GM18909 (cell line): Measurements from ENCODE around the gene CHRND.
"Not testable (repeated sequence)": the region's sequence is repeated elsewhere in the genome, so short reads cannot be mapped to it uniquely, and the experiment has no call there.

Source experiments
- ATAC-seq: cut with Tn5 transposase; IDR thresholded peaks from one replicate; pipeline ENCODE4 v1.9.1; 2021; ENCODE audit warnings: mild to moderate bottlenecking; ENCODE audit not compliant: unreplicated experiment, poor library complexity

CHRND gene

GRCh38 chr2:232524771-232525170, 1.2 kb upstream of the CHRND start:
- ATAC-seq: no peak

- ATAC-seq: no peak
Observed at GRCh38 chr2:232525199-232525598, 761 bp upstream of the CHRND start.

GRCh38 chr2:232526372-232526941, 497 bp downstream of the CHRND start:
- no peak for ATAC-seq

- no peak for ATAC-seq
Observed at GRCh38 chr2:232527905-232528470, 2.0 kb downstream of the CHRND start.

- no peak for ATAC-seq
Observed at GRCh38 chr2:232528746-232529460, 2.9 kb downstream of the CHRND start.

GRCh38 chr2:232529806-232530547, 4.0 kb downstream of the CHRND start:
- ATAC-seq: no peak

- no peak for ATAC-seq
Observed at GRCh38 chr2:232530626-232531260, 4.8 kb downstream of the CHRND start.

- no peak for ATAC-seq
Observed at GRCh38 chr2:232532419-232532818, 6.5 kb downstream of the CHRND start.

- ATAC-seq: not testable (repeated sequence)
Observed at GRCh38 chr2:232532821-232533220, 6.9 kb downstream of the CHRND start.

- no peak for ATAC-seq
Observed at GRCh38 chr2:232533944-232534710, 8.2 kb downstream of the CHRND start.

GRCh38 chr2:232534940-232535651, 9.1 kb downstream of the CHRND start:
- no peak for ATAC-seq

GRCh38 chr2:232535761-232536530, 10.0 kb downstream of the CHRND start:
- no peak for ATAC-seq

GRCh38 chr2:232537079-232537478, 11.1 kb downstream of the CHRND start:
- no peak for ATAC-seq

- ATAC-seq: no peak
Observed at GRCh38 chr2:232537499-232537898, 11.5 kb downstream of the CHRND start.

- no peak for ATAC-seq
Observed at GRCh38 chr2:232538671-232539070, 12.7 kb downstream of the CHRND start.

- no peak for ATAC-seq
Observed at GRCh38 chr2:232539298-232540231, 13.6 kb downstream of the CHRND start, which contains the start of gene CHRNG. CHRNG (plus strand) TSS chr2:232539692; CDS start chr2:232539748, 56 bp downstream.

GRCh38 chr2:232540441-232541041, 14.6 kb downstream of the CHRND start:
- no peak for ATAC-seq
